HG03039 (cell line): Measurements from ENCODE around the gene PROKR2.

ENCODE experiments used
- ATAC-seq: cut with Tn5 transposase; IDR thresholded peaks from one replicate; pipeline ENCODE4 v1.9.1; 2021; ENCODE audit warnings: mild to moderate bottlenecking, moderate library complexity; ENCODE audit not compliant: unreplicated experiment

PROKR2 gene

GRCh38 chr20:5290596-5290995 lies 26.2 kb downstream of the PROKR2 start:
- no peak for ATAC-seq

- ATAC-seq: no peak
Observed at GRCh38 chr20:5282561-5282960, 34.2 kb downstream of the PROKR2 start.

- ATAC-seq: no peak
Observed at GRCh38 chr20:5279661-5280060, 37.1 kb downstream of the PROKR2 start.

GRCh38 chr20:5272268-5272667 lies 44.5 kb downstream of the PROKR2 start:
- no peak for ATAC-seq

GRCh38 chr20:5270603-5271002 lies 46.2 kb downstream of the PROKR2 start:
- ATAC-seq: no peak

- ATAC-seq: no peak
Observed at GRCh38 chr20:5268449-5268848, 48.3 kb downstream of the PROKR2 start.

- no peak for ATAC-seq
Observed at GRCh38 chr20:5267092-5267491, 49.7 kb downstream of the PROKR2 start.
